Right atrium auricular region (tissue), 2 donors: ENCODE measurements around the gene TRPT1. TPM values are rescaled to one million over a fixed set of nuclear protein-coding genes. Genes with fewer than 3 reads are reported as not detected.

Source experiments
- DNase-seq: peaks from one replicate; pipeline ENCODE4 v3.0.0-alpha.2; 2019; ENCODE audit warnings: low spot score
- H3K27ac ChIP-seq, 2 donors: fragments of 200-600 bp; sonication (generic); 1 replicate in 1 of 2; 2 replicates in 1 of 2; pipeline ENCODE4 v1.5.1; 2016 to 2019
- H3K27me3 ChIP-seq, 2 donors: fragments of 200-600 bp; sonication (generic); one replicate each; pipeline versions ENCODE4 v1.5.1 to v1.6.0; 2017 to 2019
- H3K36me3 ChIP-seq: fragments of 200-600 bp; sonication (generic); one replicate; pipeline ENCODE4 v1.5.1; 2016
- H3K4me1 ChIP-seq, 2 donors: fragments of 200-600 bp; sonication (generic); one replicate each; pipeline versions ENCODE4 v1.5.1 to v1.6.0; 2017 to 2019
- H3K4me3 ChIP-seq, 2 donors: fragments of 200-600 bp; sonication (generic); 1 replicate in 1 of 2; 2 replicates in 1 of 2; pipeline ENCODE4 v1.5.1; 2017 to 2019; ENCODE audit warnings: mild to moderate bottlenecking in 1 of 2, moderate library complexity in 1 of 2
- H3K9me3 ChIP-seq, 2 donors: fragments of 200-600 bp; sonication (generic); one replicate each; pipeline ENCODE4 v1.5.1; 2019
- CTCF ChIP-seq, 2 donors: fragments of 200-600 bp; sonication (generic); IDR thresholded peaks; one replicate each; pipeline ENCODE4 v1.5.1; 2019; ENCODE audit warnings: antibody characterized with exemption in 2 of 2
- total RNA-seq, 2 donors: library from RNA; depleted of rRNA; stranded (reverse); fragments of >200 nt; gene quantifications; one replicate each; pipeline ENCODE4 v1.1.0, GENCODE V29; 2016

Gene TRPT1
- total RNA-seq, 2 donors from 2014 or later, result 86.0 to 95.8 TPM

GRCh38 chr11:64223001-64223651 lies 2.9 kb downstream of the TRPT1 start:
- peaks cover 0 to 30% of the 10 kb centered on the region in 2 donors for H3K4me1 ChIP-seq
- TF ChIP-seq CTCF (IDR thresholded peaks at IDR 0.05), result no peak
- no peak overlapping the region for H3K27ac ChIP-seq
- DNase-seq, result no peak
- no peaks in the 10 kb centered on the region for H3K27me3 ChIP-seq
- peaks cover 17% of the 10 kb centered on the region for H3K36me3 ChIP-seq
- H3K4me3 ChIP-seq, result no peak overlapping the region
- no peaks in the 10 kb centered on the region for H3K9me3 ChIP-seq

- no peak for TF ChIP-seq CTCF (IDR thresholded peaks at IDR 0.05)
- Histone ChIP-seq H3K9me3 (no peaks in the 10 kb centered on the region), H3K4me3 (no peak overlapping the region), H3K27me3 (no peaks in the 10 kb centered on the region), H3K27ac (no peak overlapping the region), H3K36me3 (peaks cover 17% of the 10 kb centered on the region), H3K4me1 (peaks cover 0 to 25% of the 10 kb centered on the region in 2 donors)
- DNase-seq, result no peak
These were observed 3.4 kb downstream of the TRPT1 start for GRCh38 chr11:64222651-64223000.

GRCh38 chr11:64220798-64221197 lies 5.2 kb downstream of the TRPT1 start:
- Histone ChIP-seq H3K36me3 (peaks cover 17% of the 10 kb centered on the region), H3K27me3 (no peaks in the 10 kb centered on the region), H3K4me1 (peaks cover 0 to 11% of the 10 kb centered on the region in 2 donors), H3K27ac (no peak overlapping the region), H3K9me3 (no peaks in the 10 kb centered on the region), H3K4me3 (no peak overlapping the region)
- no peak for TF ChIP-seq CTCF (IDR thresholded peaks at IDR 0.05)
- no peak for DNase-seq

- Histone ChIP-seq H3K27ac (no peak overlapping the region), H3K9me3 (no peaks in the 10 kb centered on the region), H3K27me3 (no peaks in the 10 kb centered on the region), H3K4me1 (peaks cover 0 to 6% of the 10 kb centered on the region in 2 donors), H3K36me3 (peaks cover 17% of the 10 kb centered on the region), H3K4me3 (no peak overlapping the region)
- DNase-seq, result no peak
- no peak for TF ChIP-seq CTCF (IDR thresholded peaks at IDR 0.05)
These were observed 5.7 kb downstream of the TRPT1 start for GRCh38 chr11:64220271-64220670.

GRCh38 chr11:64219755-64220154 lies 6.2 kb downstream of the TRPT1 start:
- Histone ChIP-seq H3K36me3 (peaks cover 17% of the 10 kb centered on the region), H3K4me1 (peaks cover 0 to under 1% of the 10 kb centered on the region in 2 donors), H3K27me3 (no peaks in the 10 kb centered on the region), H3K9me3 (no peaks in the 10 kb centered on the region), H3K4me3 (no peak overlapping the region), H3K27ac (no peak overlapping the region)
- DNase-seq, result no peak
- no peak for TF ChIP-seq CTCF (IDR thresholded peaks at IDR 0.05)

GRCh38 chr11:64219354-64219684 lies 6.7 kb downstream of the TRPT1 start:
- Histone ChIP-seq H3K4me3 (no peak overlapping the region), H3K27ac (no peak overlapping the region), H3K36me3 (peaks cover 17% of the 10 kb centered on the region), H3K9me3 (no peaks in the 10 kb centered on the region), H3K27me3 (no peaks in the 10 kb centered on the region), H3K4me1 (no peaks in the 10 kb centered on the region)
- no peak for DNase-seq
- no peak for TF ChIP-seq CTCF (IDR thresholded peaks at IDR 0.05)
